T-helper 1 cell treated with Interleukin-12 subunit alpha and Interleukin-12 subunit beta and Interleukin-4 antibody, amounts not matched to agents 30 μg/mL and 1 μg/mL, for 36 hours (primary cell): ENCODE results near the gene FGD5.

ENCODE experiments used
- H3K27ac Mint-ChIP-seq: one replicate; pipeline ENCODE4 v1.8.0; 2021; ENCODE audit warnings: mild to moderate bottlenecking, mixed read lengths
- H3K27me3 Mint-ChIP-seq: one replicate; pipeline ENCODE4 v1.8.0; 2021; ENCODE audit warnings: low read depth, mixed read lengths
- H3K36me3 Mint-ChIP-seq: one replicate; pipeline ENCODE4 v1.8.0; 2021; ENCODE audit warnings: low read depth, mixed read lengths
- H3K4me1 Mint-ChIP-seq: one replicate; pipeline ENCODE4 v1.8.0; 2021; ENCODE audit warnings: low read depth, mixed read lengths
- H3K4me3 Mint-ChIP-seq: one replicate; pipeline ENCODE4 v1.8.0; 2021; ENCODE audit warnings: mild to moderate bottlenecking, moderate library complexity, mixed read lengths
- H3K9me3 Mint-ChIP-seq: one replicate; pipeline ENCODE4 v1.8.0; 2021; ENCODE audit warnings: mixed read lengths

The FGD5 gene

GRCh38 chr3:14839236-14839635 lies 20.5 kb downstream of the FGD5 start:
- Mint-ChIP-seq H3K27me3 (peaks cover 25% of the 10 kb centered on the region), H3K36me3 (no peaks in the 10 kb centered on the region), H3K4me1 (no peaks in the 10 kb centered on the region), H3K27ac (no peak overlapping the region), H3K9me3 (no peaks in the 10 kb centered on the region), H3K4me3 (no peak overlapping the region)

DNA sequence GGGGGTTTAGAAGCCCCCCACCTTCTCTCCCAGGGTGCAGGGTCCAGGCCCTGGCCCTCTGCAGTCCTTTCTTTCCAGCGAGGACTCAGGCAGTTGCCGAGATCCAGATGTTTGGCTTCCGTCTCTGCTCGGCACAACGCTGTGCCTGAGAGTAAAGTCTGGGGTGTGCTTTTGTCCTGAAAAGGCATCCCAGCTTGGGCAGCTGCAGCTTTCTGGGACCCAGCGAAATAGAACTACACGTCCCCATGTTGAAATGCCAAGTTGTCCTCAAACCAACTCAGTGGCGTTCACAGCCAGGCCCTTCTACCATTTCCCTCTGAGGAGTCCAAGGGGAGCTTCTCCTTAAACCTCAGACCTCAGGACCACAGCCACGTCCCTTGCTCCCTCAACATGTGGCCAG lies 23.1 kb downstream of the FGD5 start:
- no peak overlapping the region for H3K4me3 Mint-ChIP-seq

DNA sequence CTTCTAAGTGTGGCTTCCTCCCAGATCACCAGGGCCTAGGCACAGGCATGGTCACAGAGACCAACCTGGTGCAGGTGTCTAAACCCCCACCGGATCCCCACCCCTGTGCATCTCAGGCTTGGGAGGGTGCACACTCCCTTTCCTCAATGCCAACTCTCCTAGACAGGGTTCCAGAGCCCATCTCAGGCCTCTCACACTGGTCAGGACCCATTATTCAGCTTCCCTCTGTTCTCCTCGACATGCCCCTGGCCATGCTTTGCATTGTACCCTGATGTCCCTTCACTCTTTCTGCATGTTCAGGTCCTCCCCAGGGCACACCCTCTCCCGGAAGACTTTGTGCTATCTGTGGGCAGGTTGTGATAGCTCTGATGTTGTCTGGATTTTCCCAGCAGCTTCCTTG lies 23.5 kb downstream of the FGD5 start:
- Mint-ChIP-seq H3K36me3 (no peaks in the 10 kb centered on the region), H3K9me3 (no peaks in the 10 kb centered on the region), H3K4me1 (peaks cover 13% of the 10 kb centered on the region), H3K27ac (no peak overlapping the region), H3K27me3 (peaks cover 9% of the 10 kb centered on the region), H3K4me3 (no peak overlapping the region)

More for the DNA sequence above, 23.1 kb downstream of the FGD5 start:
- no peaks in the 10 kb centered on the region for H3K9me3 Mint-ChIP-seq
- peaks cover 13% of the 10 kb centered on the region for H3K4me1 Mint-ChIP-seq
- no peaks in the 10 kb centered on the region for H3K36me3 Mint-ChIP-seq
- H3K27ac Mint-ChIP-seq: no peak overlapping the region
- peaks cover 12% of the 10 kb centered on the region for H3K27me3 Mint-ChIP-seq

- H3K4me3 Mint-ChIP-seq: no peak overlapping the region
- peaks cover 9% of the 10 kb centered on the region for H3K27me3 Mint-ChIP-seq
- peaks cover 24% of the 10 kb centered on the region for H3K4me1 Mint-ChIP-seq
- no peaks in the 10 kb centered on the region for H3K9me3 Mint-ChIP-seq
- no peaks in the 10 kb centered on the region for H3K36me3 Mint-ChIP-seq
- no peak overlapping the region for H3K27ac Mint-ChIP-seq
Observed at GRCh38 chr3:14843321-14843720, 24.6 kb downstream of the FGD5 start.

GRCh38 chr3:14844386-14845170 lies 25.8 kb downstream of the FGD5 start:
- no peak overlapping the region for H3K27ac Mint-ChIP-seq
- peaks cover 29% of the 10 kb centered on the region for H3K4me1 Mint-ChIP-seq
- H3K9me3 Mint-ChIP-seq: no peaks in the 10 kb centered on the region
- H3K27me3 Mint-ChIP-seq: peaks cover 9% of the 10 kb centered on the region
- H3K36me3 Mint-ChIP-seq: no peaks in the 10 kb centered on the region
- H3K4me3 Mint-ChIP-seq: no peak overlapping the region

DNA sequence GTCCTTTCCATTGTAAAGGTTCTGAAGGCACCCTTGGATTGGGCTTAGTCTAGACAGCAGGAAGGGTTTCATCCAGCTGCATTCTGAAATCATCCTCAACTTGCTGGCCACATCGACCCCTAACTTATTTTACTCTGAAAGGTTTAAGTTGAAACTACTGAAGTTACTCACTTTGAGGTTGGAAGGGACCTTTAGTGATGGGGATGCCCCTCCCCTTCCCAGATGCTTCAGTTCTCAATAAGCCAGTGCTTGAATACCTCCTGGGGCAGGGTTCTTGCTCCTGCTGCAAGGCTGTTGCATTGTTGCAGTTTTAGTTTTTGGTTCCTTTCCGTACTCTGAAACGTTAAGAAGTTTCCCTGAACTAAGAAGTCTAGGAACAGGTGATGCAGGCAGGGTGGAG lies 26.4 kb downstream of the FGD5 start:
- Mint-ChIP-seq H3K4me3 (no peak overlapping the region), H3K9me3 (no peaks in the 10 kb centered on the region), H3K4me1 (peaks cover 29% of the 10 kb centered on the region), H3K36me3 (no peaks in the 10 kb centered on the region), H3K27me3 (peaks cover 9% of the 10 kb centered on the region), H3K27ac (no peak overlapping the region)

DNA sequence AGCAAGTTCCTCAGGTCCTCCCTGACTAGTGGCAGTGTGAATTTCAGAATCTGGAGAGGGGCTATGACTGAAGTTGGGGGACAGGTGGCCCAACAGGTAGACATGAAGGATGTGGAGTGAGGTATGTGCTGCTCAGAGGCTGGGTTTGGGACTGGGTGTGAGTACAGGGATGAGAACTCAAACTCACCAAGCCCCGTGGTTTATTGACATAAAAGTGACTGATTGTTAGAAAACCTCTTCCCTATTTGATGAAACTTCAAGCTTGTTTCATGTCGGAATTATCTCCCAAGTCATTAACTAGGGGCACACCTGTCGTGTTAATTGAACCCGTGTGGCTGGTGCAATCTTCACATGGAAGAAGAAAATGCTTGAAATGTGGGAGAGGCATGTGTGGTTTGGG lies 27.1 kb downstream of the FGD5 start:
- Mint-ChIP-seq H3K27me3 (peaks cover 9% of the 10 kb centered on the region), H3K4me1 (peaks cover 29% of the 10 kb centered on the region), H3K27ac (no peak overlapping the region)

DNA sequence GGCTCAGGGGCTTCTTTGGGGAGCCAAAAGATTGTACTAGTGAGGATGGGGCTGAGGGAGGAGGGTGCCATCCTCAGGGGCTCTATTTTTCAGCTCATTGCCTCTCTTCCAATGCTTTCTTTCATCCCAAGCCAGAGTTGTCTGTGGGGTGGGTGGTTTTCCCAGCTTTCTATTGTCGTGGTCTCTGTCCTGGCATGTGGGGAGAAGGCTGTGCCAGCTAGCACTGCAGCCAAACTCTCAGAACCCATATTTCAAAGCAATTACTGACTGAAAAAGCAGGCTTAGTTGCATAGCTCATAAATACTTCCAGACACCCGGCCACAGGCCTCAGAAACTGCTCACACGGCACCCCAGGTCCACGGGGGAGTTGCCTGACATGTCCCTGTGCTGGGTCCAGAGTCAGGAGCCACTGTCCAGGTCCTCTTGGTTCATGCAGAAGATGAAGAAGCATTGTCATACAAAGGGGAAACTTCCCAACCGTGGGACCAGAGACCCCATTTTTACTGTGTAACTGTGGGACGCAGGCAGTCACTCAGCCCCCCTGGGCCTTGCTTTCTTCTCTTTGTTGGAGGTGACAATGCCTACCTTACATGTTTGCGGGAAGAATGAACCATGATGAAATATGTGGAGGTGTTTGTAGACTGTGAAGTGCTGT lies 27.6 kb downstream of the FGD5 start:
- Mint-ChIP-seq H3K27ac (no peak overlapping the region), H3K9me3 (no peaks in the 10 kb centered on the region), H3K27me3 (peaks cover 3% of the 10 kb centered on the region), H3K4me1 (peaks cover 29% of the 10 kb centered on the region), H3K36me3 (no peaks in the 10 kb centered on the region), H3K4me3 (no peak overlapping the region)

More for the DNA sequence above, 27.1 kb downstream of the FGD5 start:
- no peak overlapping the region for H3K4me3 Mint-ChIP-seq
- H3K9me3 Mint-ChIP-seq: no peaks in the 10 kb centered on the region
- no peaks in the 10 kb centered on the region for H3K36me3 Mint-ChIP-seq

- peak overlapping the region; percentile 15 for H3K27ac Mint-ChIP-seq
- H3K36me3 Mint-ChIP-seq: no peaks in the 10 kb centered on the region
- peaks cover 3% of the 10 kb centered on the region for H3K27me3 Mint-ChIP-seq
- H3K4me1 Mint-ChIP-seq: peaks cover 29% of the 10 kb centered on the region
- H3K9me3 Mint-ChIP-seq: no peaks in the 10 kb centered on the region
- H3K4me3 Mint-ChIP-seq: no peak overlapping the region
Observed at GRCh38 chr3:14847613-14848541, 29.1 kb downstream of the FGD5 start.

DNA sequence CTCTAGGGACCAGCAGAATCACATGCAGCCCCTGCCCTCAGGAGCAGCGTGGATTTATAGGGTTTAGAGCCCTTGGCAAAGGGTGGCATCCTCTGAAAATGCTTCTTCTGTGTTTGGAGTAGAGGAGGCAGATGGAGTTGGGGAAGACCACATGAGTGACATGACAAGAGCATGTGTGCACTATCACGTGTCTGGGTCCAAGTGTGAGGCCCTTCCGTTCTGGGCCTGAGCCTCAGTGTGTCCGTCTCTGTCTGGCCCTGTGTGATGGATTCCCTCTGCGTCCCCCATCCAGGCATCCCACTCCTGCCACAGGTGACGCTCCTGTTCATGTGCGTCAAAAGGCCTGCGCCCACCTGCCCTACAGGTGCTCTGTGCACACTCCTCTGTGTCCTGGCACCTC lies 30.1 kb downstream of the FGD5 start:
- Mint-ChIP-seq H3K4me1 (peaks cover 29% of the 10 kb centered on the region), H3K27me3 (peaks cover 3% of the 10 kb centered on the region), H3K4me3 (no peak overlapping the region), H3K9me3 (no peaks in the 10 kb centered on the region), H3K36me3 (no peaks in the 10 kb centered on the region), H3K27ac (peak overlapping the region; percentile 36)

GRCh38 chr3:14849638-14850230 lies 31.0 kb downstream of the FGD5 start:
- Mint-ChIP-seq H3K27ac (no peak overlapping the region), H3K4me3 (no peak overlapping the region), H3K4me1 (peaks cover 28% of the 10 kb centered on the region), H3K27me3 (peaks cover 5% of the 10 kb centered on the region), H3K36me3 (no peaks in the 10 kb centered on the region), H3K9me3 (no peaks in the 10 kb centered on the region)

- H3K4me1 Mint-ChIP-seq: peaks cover 16% of the 10 kb centered on the region
- H3K27me3 Mint-ChIP-seq: peaks cover 23% of the 10 kb centered on the region
- no peak overlapping the region for H3K27ac Mint-ChIP-seq
- no peak overlapping the region for H3K4me3 Mint-ChIP-seq
- no peaks in the 10 kb centered on the region for H3K36me3 Mint-ChIP-seq
- no peaks in the 10 kb centered on the region for H3K9me3 Mint-ChIP-seq
Observed at GRCh38 chr3:14852058-14852594, 33.4 kb downstream of the FGD5 start.

- H3K27me3 Mint-ChIP-seq: peaks cover 28% of the 10 kb centered on the region
- no peak overlapping the region for H3K27ac Mint-ChIP-seq
- no peaks in the 10 kb centered on the region for H3K36me3 Mint-ChIP-seq
- H3K9me3 Mint-ChIP-seq: no peaks in the 10 kb centered on the region
- no peak overlapping the region for H3K4me3 Mint-ChIP-seq
- H3K4me1 Mint-ChIP-seq: peaks cover 11% of the 10 kb centered on the region
Observed at GRCh38 chr3:14852717-14853116, 34.0 kb downstream of the FGD5 start.
